ENCODE results near the gene RAD23B. TPM values are rescaled to one million over a fixed set of nuclear protein-coding genes. Genes with fewer than 3 reads are reported as not detected.

The RAD23B gene
- total RNA-seq, 1 donor from 2014 or later: 205 TPM

GRCh38 chr9:107299437-107299836 lies 16.4 kb downstream of the RAD23B start:
- DNase-seq (ENCODE audit: low read depth): no peak
- H3K4me3 Mint-ChIP-seq (ENCODE audit: unreplicated experiment): no peak overlapping the region
- Histone ChIP-seq H4K20me1 (ENCODE audit: insufficient read depth, low read length) (peaks cover 82% of the 10 kb centered on the region), H3K4me3 (ENCODE audit: insufficient read depth, low read depth, low read length) (no peak overlapping the region), H3K27ac (ENCODE audit: low read depth, low read length) (no peak overlapping the region), H3K27me3 (ENCODE audit: insufficient read depth, low read length) (no peaks in the 10 kb centered on the region), H3K79me2 (ENCODE audit: insufficient read depth, low read length) (peaks cover 98% of the 10 kb centered on the region), H2AFZ (ENCODE audit: low read depth, low read length) (no peak overlapping the region), H3K4me2 (ENCODE audit: low read length) (no peak overlapping the region), H3K4me1 (ENCODE audit: insufficient read depth, low read length) (peaks cover 5% of the 10 kb centered on the region), H3K36me3 (ENCODE audit: insufficient read depth, low read length) (peaks cover 6% of the 10 kb centered on the region), H3K9me3 (ENCODE audit: insufficient read depth, low read depth, low read length) (no peaks in the 10 kb centered on the region), H3K9ac (ENCODE audit: low read length) (no peak overlapping the region)
- H3K27ac Mint-ChIP-seq (ENCODE audit: unreplicated experiment): no peak overlapping the region
- no peak for TF ChIP-seq EZH2 (IDR thresholded peaks at IDR 0.05; ENCODE audit: insufficient read depth, low read length)
- peak; percentile 12 for TF ChIP-seq CTCF (IDR thresholded peaks at IDR 0.05; ENCODE audit: insufficient read depth, low read depth, low read length)
- H3K27me3 Mint-ChIP-seq (ENCODE audit: low read depth, unreplicated experiment): no peaks in the 10 kb centered on the region
- peaks cover 24% of the 10 kb centered on the region for H3K4me1 Mint-ChIP-seq (ENCODE audit: low read depth, unreplicated experiment)
- H3K36me3 Mint-ChIP-seq (ENCODE audit: low read depth, unreplicated experiment): no peaks in the 10 kb centered on the region
- H3K9me3 Mint-ChIP-seq (ENCODE audit: unreplicated experiment): no peaks in the 10 kb centered on the region
- FAIRE-seq: no peak

GRCh38 chr9:107306308-107306707 lies 23.2 kb downstream of the RAD23B start:
- Histone ChIP-seq H3K79me2 (ENCODE audit: insufficient read depth, low read length) (peaks cover 93% of the 10 kb centered on the region), H3K27ac (ENCODE audit: low read depth, low read length) (no peak overlapping the region), H3K4me1 (ENCODE audit: insufficient read depth, low read length) (no peaks in the 10 kb centered on the region), H3K36me3 (ENCODE audit: insufficient read depth, low read length) (peaks cover 26% of the 10 kb centered on the region), H3K4me3 (ENCODE audit: insufficient read depth, low read depth, low read length) (no peak overlapping the region), H3K27me3 (ENCODE audit: insufficient read depth, low read length) (no peaks in the 10 kb centered on the region), H3K9ac (ENCODE audit: low read length) (no peak overlapping the region), H3K9me3 (ENCODE audit: insufficient read depth, low read depth, low read length) (no peaks in the 10 kb centered on the region), H2AFZ (ENCODE audit: low read depth, low read length) (no peak overlapping the region), H3K4me2 (ENCODE audit: low read length) (no peak overlapping the region), H4K20me1 (ENCODE audit: insufficient read depth, low read length) (peaks cover 80% of the 10 kb centered on the region)
- H3K36me3 Mint-ChIP-seq (ENCODE audit: low read depth, unreplicated experiment): peaks cover 9% of the 10 kb centered on the region
- H3K27ac Mint-ChIP-seq (ENCODE audit: unreplicated experiment): no peak overlapping the region
- peaks cover 16% of the 10 kb centered on the region for H3K4me1 Mint-ChIP-seq (ENCODE audit: low read depth, unreplicated experiment)
- no peak for FAIRE-seq
- H3K4me3 Mint-ChIP-seq (ENCODE audit: unreplicated experiment): no peak overlapping the region
- no peaks in the 10 kb centered on the region for H3K9me3 Mint-ChIP-seq (ENCODE audit: unreplicated experiment)
- TF ChIP-seq EZH2 (IDR thresholded peaks at IDR 0.05; ENCODE audit: insufficient read depth, low read length): no peak
- no peak for TF ChIP-seq CTCF (IDR thresholded peaks at IDR 0.05; ENCODE audit: insufficient read depth, low read depth, low read length)
- DNase-seq (ENCODE audit: low read depth): no peak
- no peaks in the 10 kb centered on the region for H3K27me3 Mint-ChIP-seq (ENCODE audit: low read depth, unreplicated experiment)

GRCh38 chr9:107307331-107307730 lies 24.3 kb downstream of the RAD23B start:
- H2AFZ ChIP-seq (ENCODE audit: low read depth, low read length): no peak overlapping the region
- H3K27me3 Mint-ChIP-seq (ENCODE audit: low read depth, unreplicated experiment): no peaks in the 10 kb centered on the region
- H3K4me1 Mint-ChIP-seq (ENCODE audit: low read depth, unreplicated experiment): peaks cover 18% of the 10 kb centered on the region
- H3K4me3 ChIP-seq (ENCODE audit: insufficient read depth, low read depth, low read length): no peak overlapping the region
- DNase-seq (ENCODE audit: low read depth): no peak
- no peaks in the 10 kb centered on the region for H3K27me3 ChIP-seq (ENCODE audit: insufficient read depth, low read length)
- peaks cover 80% of the 10 kb centered on the region for H4K20me1 ChIP-seq (ENCODE audit: insufficient read depth, low read length)
- no peaks in the 10 kb centered on the region for H3K4me1 ChIP-seq (ENCODE audit: insufficient read depth, low read length)
- no peak overlapping the region for H3K9ac ChIP-seq (ENCODE audit: low read length)
- no peak overlapping the region for H3K4me3 Mint-ChIP-seq (ENCODE audit: unreplicated experiment)
- FAIRE-seq: no peak
- peaks cover 9% of the 10 kb centered on the region for H3K36me3 Mint-ChIP-seq (ENCODE audit: low read depth, unreplicated experiment)
- H3K36me3 ChIP-seq (ENCODE audit: insufficient read depth, low read length): peaks cover 29% of the 10 kb centered on the region
- no peaks in the 10 kb centered on the region for H3K9me3 Mint-ChIP-seq (ENCODE audit: unreplicated experiment)
- no peak overlapping the region for H3K27ac Mint-ChIP-seq (ENCODE audit: unreplicated experiment)
- peaks cover 93% of the 10 kb centered on the region for H3K79me2 ChIP-seq (ENCODE audit: insufficient read depth, low read length)
- H3K9me3 ChIP-seq (ENCODE audit: insufficient read depth, low read depth, low read length): no peaks in the 10 kb centered on the region
- no peak for TF ChIP-seq EZH2 (IDR thresholded peaks at IDR 0.05; ENCODE audit: insufficient read depth, low read length)
- TF ChIP-seq CTCF (IDR thresholded peaks at IDR 0.05; ENCODE audit: insufficient read depth, low read depth, low read length): no peak
- no peak overlapping the region for H3K27ac ChIP-seq (ENCODE audit: low read depth, low read length)
- H3K4me2 ChIP-seq (ENCODE audit: low read length): no peak overlapping the region
